ENCODE data around the gene ABRACL. TPM values are rescaled to one million over a fixed set of nuclear protein-coding genes. Genes with fewer than 3 reads are reported as not detected.

ABRACL gene
- polyA plus RNA-seq, result 17.3 and 74.0 TPM in 2 replicates

GRCh38 chr6:139028658-139029469 lies at the start of gene ABRACL:
ABRACL (plus strand) TSS chr6:139028745; CDS start chr6:139034161, 5,416 bp downstream.

GRCh38 chr6:138987643-138988468 lies 40.7 kb upstream of the ABRACL start, which contains the start of gene REPS1:
REPS1 (minus strand) TSS chr6:138988253; CDS start chr6:138987682, 571 bp downstream.

Other genes starting within 250 kb of the ABRACL start
- 0.31 TPM in 1 of 2 replicates, not detected in the other for gene ECT2L, start 232.7 kb upstream of the ABRACL start, polyA plus RNA-seq
- gene REPS1, start 40.5 kb upstream of the ABRACL start, polyA plus RNA-seq, result 53.0 and 55.3 TPM in 2 replicates
- 7.5 and 9.5 TPM in 2 replicates for gene HECA, start 106.3 kb downstream of the ABRACL start, polyA plus RNA-seq